WTC11 (cell line): ENCODE results near the gene NTRK3. TPM values are rescaled to one million over a fixed set of nuclear protein-coding genes. Genes with fewer than 3 reads are reported as not detected.

Source experiments
- ATAC-seq: fragments of 200-7000 bp; cut with Tn5 transposase; 2 replicates; pipeline ENCODE4 v1.10.0; 2021; ENCODE audit warnings: mild to moderate bottlenecking, moderate library complexity
- CTCF ChIA-PET: fragments of 300-600 bp; sonication (Branson Sonifier 250); formaldehyde crosslinking; loops from one replicate; lab custom pipeline; 2021; ENCODE audit warnings: antibody characterized with exemption; lab: Charles Lee
- POLR2A ChIA-PET: fragments of 350-600 bp; sonication (Branson Sonifier 250); formaldehyde crosslinking; loops from one replicate; lab custom pipeline; 2021; ENCODE audit warnings: antibody characterized with exemption; lab: Charles Lee
- DNase-seq: peaks from one replicate; pipeline ENCODE4 v3.0.0; 2021; ENCODE audit warnings: low spot score
- H3K27ac Mint-ChIP-seq: 2 replicates; pipeline ENCODE4 v1.8.0; 2021; ENCODE audit warnings: mixed read lengths
- H3K27me3 Mint-ChIP-seq: 2 replicates; pipeline ENCODE4 v1.8.0; 2021; ENCODE audit warnings: low read depth, mild to moderate bottlenecking, moderate library complexity, mixed read lengths
- H3K36me3 Mint-ChIP-seq: 2 replicates; pipeline ENCODE4 v1.8.0; 2021; ENCODE audit warnings: mixed read lengths
- H3K4me1 Mint-ChIP-seq: 2 replicates; pipeline ENCODE4 v1.8.0; 2022; ENCODE audit warnings: mixed read lengths
- H3K4me3 Mint-ChIP-seq: 2 replicates; pipeline ENCODE4 v1.8.0; 2021; ENCODE audit warnings: mild to moderate bottlenecking, moderate library complexity, mixed read lengths
- H3K9me3 Mint-ChIP-seq: 2 replicates; pipeline ENCODE4 v1.8.0; 2021; ENCODE audit warnings: mixed read lengths
- AR ChIP-seq: fragments of 250-450 bp; sonication (Bioruptor Pico); IDR thresholded peaks from 2 replicates; pipeline ENCODE4 v1.9.0; 2021; ENCODE audit warnings: mild to moderate bottlenecking
- E2F1 ChIP-seq: sonication (generic); formaldehyde crosslinking; IDR thresholded peaks from 2 replicates; pipeline ENCODE4 v1.8.0; 2022; ENCODE audit warnings: mild to moderate bottlenecking, missing genetic modification reagents
- GRHL2 ChIP-seq: fragments of 250-450 bp; sonication (Bioruptor Pico); IDR thresholded peaks from 2 replicates; pipeline ENCODE4 v1.8.0; 2022; ENCODE audit warnings: mild to moderate bottlenecking, moderate library complexity; ENCODE audit not compliant: insufficient replicate concordance, severe bottlenecking
- JUN ChIP-seq: sonication (generic); formaldehyde crosslinking; IDR thresholded peaks from 2 replicates; pipeline ENCODE4 v1.8.0; 2023; ENCODE audit warnings: mild to moderate bottlenecking, missing genetic modification reagents
- MYBL2 ChIP-seq: sonication (generic); formaldehyde crosslinking; IDR thresholded peaks from 2 replicates; pipeline ENCODE4 v1.8.1; 2023; ENCODE audit warnings: mild to moderate bottlenecking, moderate library complexity, missing genetic modification reagents
- NR3C1 ChIP-seq: sonication (generic); formaldehyde crosslinking; conservative IDR thresholded peaks from 2 replicates; pipeline ENCODE4 v1.8.1; 2023; ENCODE audit warnings: low read depth, mild to moderate bottlenecking, missing genetic modification reagents
- PRRX2 ChIP-seq: fragments of 250-450 bp; sonication (Bioruptor Pico); IDR thresholded peaks from 2 replicates; pipeline ENCODE4 v1.8.0; 2021; ENCODE audit warnings: mild to moderate bottlenecking
- RELA ChIP-seq: sonication (generic); formaldehyde crosslinking; IDR thresholded peaks from 2 replicates; pipeline ENCODE4 v1.8.1; 2022; ENCODE audit warnings: missing genetic modification reagents, mild to moderate bottlenecking, borderline replicate concordance
- RORB ChIP-seq: fragments of 250-450 bp; sonication (Bioruptor Pico); IDR thresholded peaks from 2 replicates; pipeline ENCODE4 v1.9.0; 2021; ENCODE audit warnings: mild to moderate bottlenecking
- SP1 ChIP-seq: sonication (generic); formaldehyde crosslinking; conservative IDR thresholded peaks from 2 replicates; pipeline ENCODE4 v1.8.1; 2022; ENCODE audit warnings: missing genetic modification reagents
- TCF7 ChIP-seq: sonication (generic); formaldehyde crosslinking; IDR thresholded peaks from 2 replicates; pipeline ENCODE4 v1.8.0; 2022; ENCODE audit warnings: mild to moderate bottlenecking, low read depth, missing genetic modification reagents, moderate library complexity
- TEAD4 ChIP-seq: sonication (generic); formaldehyde crosslinking; IDR thresholded peaks from 2 replicates; pipeline ENCODE4 v1.8.0; 2022; ENCODE audit warnings: mild to moderate bottlenecking, missing genetic modification reagents
- ZBTB21 ChIP-seq: sonication (generic); formaldehyde crosslinking; IDR thresholded peaks from 2 replicates; pipeline ENCODE4 v1.8.1; 2023; ENCODE audit warnings: mild to moderate bottlenecking, missing genetic modification reagents, borderline replicate concordance
- ZMAT4 ChIP-seq: fragments of 250-450 bp; sonication (Bioruptor Pico); IDR thresholded peaks from 2 replicates; pipeline ENCODE4 v1.9.0; 2021; ENCODE audit warnings: mild to moderate bottlenecking
- ZNF219 ChIP-seq: sonication (generic); formaldehyde crosslinking; IDR thresholded peaks from 2 replicates; pipeline ENCODE4 v1.8.0; 2023; ENCODE audit warnings: missing genetic modification reagents, mild to moderate bottlenecking, borderline replicate concordance
- total RNA-seq: library from RNA; stranded (reverse); gene quantifications from 3 replicates; pipeline ENCODE4 v1.2.3, GENCODE V29; 2021
- TF ChIP-seq, protein P1 (sequence below): sonication (generic); formaldehyde crosslinking; IDR thresholded peaks from 2 replicates; pipeline ENCODE4 v1.8.1; 2023; ENCODE audit warnings: mild to moderate bottlenecking, missing genetic modification reagents
- TF ChIP-seq, protein P2 (sequence below): sonication (generic); formaldehyde crosslinking; IDR thresholded peaks from 2 replicates; pipeline ENCODE4 v1.8.0; 2022; ENCODE audit warnings: mild to moderate bottlenecking, missing genetic modification reagents
- TF ChIP-seq, protein P3 (sequence below): sonication (generic); formaldehyde crosslinking; IDR thresholded peaks from 2 replicates; pipeline ENCODE4 v1.8.0; 2022; ENCODE audit warnings: missing genetic modification reagents
- TF ChIP-seq, protein P4 (sequence below): fragments of 200-600 bp; IDR thresholded peaks from 2 replicates; pipeline ENCODE4 v1.8.0; 2022; ENCODE audit warnings: antibody characterized with exemption

Gene NTRK3
- total RNA-seq, 1 experiment from 2014 or later = 12.3 TPM

DNA sequence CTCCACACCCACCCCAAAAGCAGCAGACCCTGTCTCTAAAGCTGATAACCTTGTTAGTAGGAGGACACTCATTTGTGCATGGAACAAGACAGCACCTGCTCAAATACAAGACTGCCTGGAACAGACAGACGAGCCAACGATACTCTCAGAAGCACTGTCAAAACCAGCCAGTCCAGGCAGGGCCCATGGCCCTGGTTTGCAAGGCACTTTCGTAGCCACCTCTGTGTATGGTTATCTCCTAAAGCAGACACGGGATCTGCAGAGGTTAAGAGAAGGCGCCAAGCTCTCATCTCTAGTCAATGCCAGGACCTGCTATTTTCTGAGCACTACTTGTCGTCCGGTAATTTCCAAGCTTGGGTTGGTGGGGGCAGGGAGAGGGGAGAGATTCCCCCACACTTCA, 10.5 kb downstream of the NTRK3 start:
- ATAC-seq (no peak), DNase-seq (no peak)
- H3K27ac Mint-ChIP-seq = no peak overlapping the region
- H3K9me3 Mint-ChIP-seq = 0 out of 2 replicates have a peak, but pooled peaks cover 5% of the 10 kb centered on the region
- CTCF ChIA-PET = interaction anchor here (0.5 to 4.1 kb wide), 23 partner anchors 10 to 797 kb away, joined by 3 to 39 read pairs (median 4); partner anchors contain the start of gene NTRK3
- no peaks in the 10 kb centered on the region for H3K36me3 Mint-ChIP-seq
- TF ChIP-seq ZBTB21 (CRISPR knock-in tag) (no peak), PRRX2 (CRISPR knock-in tag) (no peak), NR3C1 (no peak), MYBL2 (no peak), TCF7 (CRISPR knock-in tag) (no peak), SP1 (CRISPR knock-in tag) (no peak), RELA (CRISPR knock-in tag) (no peak), GRHL2 (CRISPR knock-in tag) (no peak), ZNF219 (no peak), ZMAT4 (CRISPR knock-in tag) (no peak), RORB (CRISPR knock-in tag) (no peak), JUN (no peak)
- TF ChIP-seq, protein P1, sequence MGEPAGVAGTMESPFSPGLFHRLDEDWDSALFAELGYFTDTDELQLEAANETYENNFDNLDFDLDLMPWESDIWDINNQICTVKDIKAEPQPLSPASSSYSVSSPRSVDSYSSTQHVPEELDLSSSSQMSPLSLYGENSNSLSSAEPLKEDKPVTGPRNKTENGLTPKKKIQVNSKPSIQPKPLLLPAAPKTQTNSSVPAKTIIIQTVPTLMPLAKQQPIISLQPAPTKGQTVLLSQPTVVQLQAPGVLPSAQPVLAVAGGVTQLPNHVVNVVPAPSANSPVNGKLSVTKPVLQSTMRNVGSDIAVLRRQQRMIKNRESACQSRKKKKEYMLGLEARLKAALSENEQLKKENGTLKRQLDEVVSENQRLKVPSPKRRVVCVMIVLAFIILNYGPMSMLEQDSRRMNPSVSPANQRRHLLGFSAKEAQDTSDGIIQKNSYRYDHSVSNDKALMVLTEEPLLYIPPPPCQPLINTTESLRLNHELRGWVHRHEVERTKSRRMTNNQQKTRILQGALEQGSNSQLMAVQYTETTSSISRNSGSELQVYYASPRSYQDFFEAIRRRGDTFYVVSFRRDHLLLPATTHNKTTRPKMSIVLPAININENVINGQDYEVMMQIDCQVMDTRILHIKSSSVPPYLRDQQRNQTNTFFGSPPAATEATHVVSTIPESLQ (CRISPR knock-in tag) = no peak
- TF ChIP-seq, protein P2, sequence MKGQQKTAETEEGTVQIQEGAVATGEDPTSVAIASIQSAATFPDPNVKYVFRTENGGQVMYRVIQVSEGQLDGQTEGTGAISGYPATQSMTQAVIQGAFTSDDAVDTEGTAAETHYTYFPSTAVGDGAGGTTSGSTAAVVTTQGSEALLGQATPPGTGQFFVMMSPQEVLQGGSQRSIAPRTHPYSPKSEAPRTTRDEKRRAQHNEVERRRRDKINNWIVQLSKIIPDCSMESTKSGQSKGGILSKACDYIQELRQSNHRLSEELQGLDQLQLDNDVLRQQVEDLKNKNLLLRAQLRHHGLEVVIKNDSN (CRISPR knock-in tag) = no peak
- TF ChIP-seq, protein P3, sequence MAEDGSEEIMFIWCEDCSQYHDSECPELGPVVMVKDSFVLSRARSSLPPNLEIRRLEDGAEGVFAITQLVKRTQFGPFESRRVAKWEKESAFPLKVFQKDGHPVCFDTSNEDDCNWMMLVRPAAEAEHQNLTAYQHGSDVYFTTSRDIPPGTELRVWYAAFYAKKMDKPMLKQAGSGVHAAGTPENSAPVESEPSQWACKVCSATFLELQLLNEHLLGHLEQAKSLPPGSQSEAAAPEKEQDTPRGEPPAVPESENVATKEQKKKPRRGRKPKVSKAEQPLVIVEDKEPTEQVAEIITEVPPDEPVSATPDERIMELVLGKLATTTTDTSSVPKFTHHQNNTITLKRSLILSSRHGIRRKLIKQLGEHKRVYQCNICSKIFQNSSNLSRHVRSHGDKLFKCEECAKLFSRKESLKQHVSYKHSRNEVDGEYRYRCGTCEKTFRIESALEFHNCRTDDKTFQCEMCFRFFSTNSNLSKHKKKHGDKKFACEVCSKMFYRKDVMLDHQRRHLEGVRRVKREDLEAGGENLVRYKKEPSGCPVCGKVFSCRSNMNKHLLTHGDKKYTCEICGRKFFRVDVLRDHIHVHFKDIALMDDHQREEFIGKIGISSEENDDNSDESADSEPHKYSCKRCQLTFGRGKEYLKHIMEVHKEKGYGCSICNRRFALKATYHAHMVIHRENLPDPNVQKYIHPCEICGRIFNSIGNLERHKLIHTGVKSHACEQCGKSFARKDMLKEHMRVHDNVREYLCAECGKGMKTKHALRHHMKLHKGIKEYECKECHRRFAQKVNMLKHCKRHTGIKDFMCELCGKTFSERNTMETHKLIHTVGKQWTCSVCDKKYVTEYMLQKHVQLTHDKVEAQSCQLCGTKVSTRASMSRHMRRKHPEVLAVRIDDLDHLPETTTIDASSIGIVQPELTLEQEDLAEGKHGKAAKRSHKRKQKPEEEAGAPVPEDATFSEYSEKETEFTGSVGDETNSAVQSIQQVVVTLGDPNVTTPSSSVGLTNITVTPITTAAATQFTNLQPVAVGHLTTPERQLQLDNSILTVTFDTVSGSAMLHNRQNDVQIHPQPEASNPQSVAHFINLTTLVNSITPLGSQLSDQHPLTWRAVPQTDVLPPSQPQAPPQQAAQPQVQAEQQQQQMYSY = no peak
- H3K27me3 Mint-ChIP-seq = peaks cover 3% of the 10 kb centered on the region; the same call in 1 of the 2 replicates
- POLR2A ChIA-PET = no interaction called here
- no peak overlapping the region for H3K4me3 Mint-ChIP-seq
- H3K4me1 Mint-ChIP-seq = peaks cover 22% of the 10 kb centered on the region

DNA sequence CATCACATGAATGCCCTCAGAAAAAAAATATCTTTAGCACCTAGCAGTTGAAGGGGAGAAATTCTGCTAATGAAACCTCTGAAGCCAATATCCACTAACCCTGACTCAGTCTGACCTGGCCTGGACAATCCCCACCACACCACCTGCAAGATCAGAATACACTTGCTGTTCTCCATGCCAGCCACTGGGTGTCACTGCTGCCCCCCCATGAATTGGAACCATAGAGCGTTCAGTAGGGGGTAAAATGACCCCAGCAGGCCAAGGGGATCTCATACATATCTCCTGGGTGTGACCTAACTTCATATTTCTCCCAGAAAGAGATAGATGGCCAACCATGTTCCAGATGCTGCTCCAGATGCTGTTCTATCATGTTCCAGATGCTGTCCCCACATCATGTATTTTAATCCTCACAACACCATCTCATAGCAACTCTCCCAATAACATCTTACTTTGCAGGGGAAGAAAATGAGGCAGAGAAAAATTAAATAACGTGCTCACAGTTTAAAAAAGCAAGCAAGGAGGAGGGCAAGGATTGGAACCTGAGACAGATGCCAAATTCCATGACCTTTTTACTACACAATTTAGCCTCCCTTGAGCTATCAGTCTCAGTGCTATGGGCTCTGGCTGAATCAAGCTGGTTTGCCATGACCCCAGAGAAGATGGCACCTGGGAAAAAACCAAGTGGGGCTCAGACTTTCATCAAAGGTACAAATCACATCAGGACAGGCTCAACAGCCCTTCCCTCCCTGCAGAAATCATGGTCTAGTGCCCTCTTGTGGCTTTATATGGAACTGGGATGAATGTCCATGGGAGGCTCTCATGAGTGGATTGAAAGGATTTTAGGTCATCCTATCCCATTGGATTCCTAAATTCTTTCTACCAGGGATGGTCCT, 12.4 kb downstream of the NTRK3 start:
- Mint-ChIP-seq H3K27me3 (peaks cover 3% of the 10 kb centered on the region; the same call in 1 of the 2 replicates), H3K9me3 (0 out of 2 replicates have a peak, but pooled peaks cover 5% of the 10 kb centered on the region), H3K36me3 (no peaks in the 10 kb centered on the region), H3K4me3 (no peak overlapping the region), H3K27ac (no peak overlapping the region), H3K4me1 (peaks cover 31% of the 10 kb centered on the region)
- ChIA-PET POLR2A (no interaction called here), CTCF (interaction anchor here (0.5 to 4.1 kb wide), 8 partner anchors 12 to 425 kb away, joined by 3 to 36 read pairs (median 4); partner anchors contain the start of gene NTRK3)
- DNase-seq = peak; percentile 37
- ATAC-seq = peak; percentile 15; the same call in 1 of the 2 replicates
- TF ChIP-seq TEAD4 = no peak
- TF ChIP-seq E2F1 (CRISPR knock-in tag) = no peak
- TF ChIP-seq AR (CRISPR knock-in tag) = no peak
- TF ChIP-seq, protein P4, sequence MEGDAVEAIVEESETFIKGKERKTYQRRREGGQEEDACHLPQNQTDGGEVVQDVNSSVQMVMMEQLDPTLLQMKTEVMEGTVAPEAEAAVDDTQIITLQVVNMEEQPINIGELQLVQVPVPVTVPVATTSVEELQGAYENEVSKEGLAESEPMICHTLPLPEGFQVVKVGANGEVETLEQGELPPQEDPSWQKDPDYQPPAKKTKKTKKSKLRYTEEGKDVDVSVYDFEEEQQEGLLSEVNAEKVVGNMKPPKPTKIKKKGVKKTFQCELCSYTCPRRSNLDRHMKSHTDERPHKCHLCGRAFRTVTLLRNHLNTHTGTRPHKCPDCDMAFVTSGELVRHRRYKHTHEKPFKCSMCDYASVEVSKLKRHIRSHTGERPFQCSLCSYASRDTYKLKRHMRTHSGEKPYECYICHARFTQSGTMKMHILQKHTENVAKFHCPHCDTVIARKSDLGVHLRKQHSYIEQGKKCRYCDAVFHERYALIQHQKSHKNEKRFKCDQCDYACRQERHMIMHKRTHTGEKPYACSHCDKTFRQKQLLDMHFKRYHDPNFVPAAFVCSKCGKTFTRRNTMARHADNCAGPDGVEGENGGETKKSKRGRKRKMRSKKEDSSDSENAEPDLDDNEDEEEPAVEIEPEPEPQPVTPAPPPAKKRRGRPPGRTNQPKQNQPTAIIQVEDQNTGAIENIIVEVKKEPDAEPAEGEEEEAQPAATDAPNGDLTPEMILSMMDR = peak; percentile 59
